DMS53 (cell line): ENCODE data around the gene CSNK1A1.
"Not testable (repeated sequence)": the region's sequence is repeated elsewhere in the genome, so short reads cannot be mapped to it uniquely, and the experiment has no call there.

Experiments used
- DNase-seq: peaks from one replicate; lab custom pipeline; 2025; lab: John Stamatoyannopoulos, UW

CSNK1A1 gene

GRCh38 chr5:149456597-149457392 lies 94.4 kb downstream of the CSNK1A1 start:
- DNase-seq: no peak

GRCh38 chr5:149455889-149456409 lies 95.3 kb downstream of the CSNK1A1 start:
- DNase-seq: peak; percentile 75

GRCh38 chr5:149453618-149454415 lies 97.4 kb downstream of the CSNK1A1 start:
- peak; percentile 40 for DNase-seq

- DNase-seq: no peak
Measured at GRCh38 chr5:149452665-149453617, 98.3 kb downstream of the CSNK1A1 start.

GRCh38 chr5:149452007-149452664 lies 99.1 kb downstream of the CSNK1A1 start:
- DNase-seq: no peak

DNA sequence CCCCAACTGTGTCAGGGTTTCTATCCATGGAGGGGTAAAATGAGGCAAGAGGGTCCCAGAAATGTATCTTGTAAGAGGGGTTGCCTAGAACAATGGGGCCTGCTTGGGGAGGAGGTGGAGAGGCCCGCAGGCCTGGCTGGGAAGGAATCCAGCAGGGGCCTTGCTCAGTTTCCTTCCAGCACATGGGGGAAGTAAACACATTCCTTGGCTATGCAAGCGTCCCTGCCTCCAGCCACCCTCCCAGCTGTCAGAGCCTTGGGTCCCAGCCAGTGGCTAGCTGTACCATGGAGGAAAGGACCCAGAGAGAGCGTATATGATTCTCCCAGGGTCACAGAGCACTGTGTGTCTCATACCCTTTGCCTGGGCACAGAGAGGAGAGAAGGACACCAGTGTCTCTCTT lies 101.0 kb downstream of the CSNK1A1 start:
- no peak for DNase-seq

DNA sequence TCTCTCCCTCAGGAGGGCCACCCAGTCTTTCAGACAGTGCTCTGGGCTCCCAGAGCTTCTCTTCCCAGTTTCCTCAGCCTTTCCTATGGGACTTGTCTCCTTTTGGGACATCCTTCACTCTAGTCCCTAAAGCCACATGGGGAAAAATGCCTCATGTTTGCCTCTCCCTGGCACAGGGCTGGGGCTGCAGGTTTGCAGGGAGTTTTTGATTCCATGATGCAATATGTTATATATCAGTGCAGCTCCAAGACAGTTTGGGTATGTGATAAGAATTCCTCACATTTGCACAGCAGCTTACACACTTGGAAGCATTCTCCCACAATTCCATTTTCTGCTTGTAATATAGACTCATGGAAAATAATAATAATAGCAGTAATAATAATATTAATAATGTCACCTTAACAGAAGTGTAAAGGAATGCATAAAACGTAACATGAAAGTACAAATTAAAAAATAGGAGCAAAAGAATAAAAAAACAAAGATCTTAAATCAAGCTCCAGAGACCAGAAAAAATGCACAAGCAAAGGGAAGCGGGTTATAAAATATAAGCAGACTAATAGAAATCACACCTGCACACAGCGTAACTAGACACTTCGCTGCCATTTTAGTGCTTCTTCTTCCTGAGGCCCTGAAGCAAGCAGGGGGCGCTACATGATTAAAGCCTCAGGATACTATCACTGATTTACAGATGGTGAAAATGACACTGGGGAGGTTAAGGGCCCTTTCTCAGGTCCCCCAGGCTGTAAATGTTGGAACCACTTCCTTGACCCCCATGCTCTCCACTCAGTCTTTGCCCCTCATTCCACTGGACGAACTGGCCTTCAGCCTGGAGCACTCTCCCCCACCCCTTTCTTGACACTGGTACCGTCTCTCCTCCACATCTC lies 102.2 kb downstream of the CSNK1A1 start:
- peak; percentile 67 for DNase-seq

GRCh38 chr5:149448431-149448830 lies 102.8 kb downstream of the CSNK1A1 start:
- DNase-seq: no peak

GRCh38 chr5:149447373-149448367 lies 103.6 kb downstream of the CSNK1A1 start:
- DNase-seq: no peak

- DNase-seq: not testable (repeated sequence)
Measured at GRCh38 chr5:149446794-149447193, 104.4 kb downstream of the CSNK1A1 start.

GRCh38 chr5:149445739-149446369 lies 105.4 kb downstream of the CSNK1A1 start:
- DNase-seq: peak; percentile 83

DNA sequence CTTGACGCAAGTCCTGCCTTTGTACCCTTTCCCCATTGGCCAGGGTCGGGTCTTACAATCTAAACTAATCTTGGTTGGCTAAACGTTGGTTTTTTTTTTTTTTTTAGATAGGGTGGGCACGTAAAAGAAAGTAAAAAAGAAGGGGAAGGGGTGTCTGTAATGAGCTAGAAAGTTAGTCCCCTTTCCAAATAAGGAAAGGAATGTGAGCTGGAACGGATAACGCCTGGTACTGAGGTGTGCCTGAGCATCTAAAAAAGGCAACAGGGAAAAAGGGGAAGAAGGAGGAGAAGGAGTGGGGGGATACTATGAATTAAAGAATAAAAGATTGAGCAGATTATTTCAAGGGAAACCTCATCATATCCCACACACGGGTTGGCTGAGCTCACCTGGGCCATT lies 105.9 kb downstream of the CSNK1A1 start:
- DNase-seq: no peak

DNA sequence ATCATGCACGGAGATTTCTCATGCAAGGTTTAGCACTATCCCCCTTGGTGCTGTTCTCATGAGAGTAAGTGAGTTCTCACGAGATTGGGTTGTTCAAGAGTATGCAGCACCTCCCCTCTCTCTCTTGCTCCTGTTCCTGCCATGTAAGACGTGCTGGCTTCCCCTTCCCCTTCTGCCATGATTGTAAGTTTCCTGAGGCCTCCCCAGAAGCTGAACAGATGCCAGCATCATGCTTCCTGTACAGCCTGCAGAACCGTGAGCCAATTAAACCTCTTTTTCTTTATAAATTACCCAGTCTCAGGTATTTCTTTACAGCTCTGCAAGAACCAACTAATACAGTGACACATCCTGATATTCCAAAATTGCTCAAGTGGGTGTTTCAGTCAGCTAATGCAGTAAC lies 106.8 kb downstream of the CSNK1A1 start:
- not testable (repeated sequence) for DNase-seq

DNA sequence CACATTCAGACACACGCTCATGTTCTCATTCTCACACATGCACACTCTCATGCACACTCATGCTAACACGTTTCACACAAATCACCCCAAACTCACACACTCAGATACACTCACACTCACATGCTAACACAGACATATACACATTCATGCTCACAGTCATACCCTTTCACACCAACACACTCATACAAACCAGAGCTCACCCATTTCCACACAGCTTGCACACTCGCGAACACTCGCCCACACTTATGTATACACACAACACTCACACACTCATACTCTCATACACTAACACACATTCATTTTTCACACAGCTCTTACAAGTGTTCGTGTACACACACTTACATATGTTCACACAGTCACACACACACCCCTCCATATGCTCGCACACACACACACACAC lies 108.0 kb downstream of the CSNK1A1 start:
- no peak for DNase-seq

- DNase-seq: peak; percentile 86
Measured at GRCh38 chr5:149442563-149443182, 108.6 kb downstream of the CSNK1A1 start.
